SU-DHL-6 (cell line): Measurements from ENCODE around the gene CACNA2D4.

ENCODE experiments used
- H2AFZ ChIP-seq: fragments of 200-600 bp; sonication (generic); 2 replicates; pipeline ENCODE4 v1.6.1; 2014; ENCODE audit warnings: low read depth, mild to moderate bottlenecking, moderate library complexity, mixed read lengths, antibody characterized with exemption, low read length; ENCODE audit not compliant: severe bottlenecking
- H3F3A ChIP-seq: fragments of 200-600 bp; shearing (Covaris generic); 2 replicates; pipeline ENCODE4 v1.6.0; 2016; ENCODE audit warnings: antibody characterized with exemption, mild to moderate bottlenecking; ENCODE audit not compliant: insufficient read depth
- H3K27ac ChIP-seq: fragments of 200-600 bp; sonication (generic); 2 replicates; pipeline ENCODE4 v1.5.1; 2016; ENCODE audit warnings: low read depth, mild to moderate bottlenecking, low read length, moderate library complexity, mixed read lengths
- H3K27me3 ChIP-seq: fragments of 200-600 bp; sonication (generic), shearing (Covaris generic); 2 replicates; pipeline ENCODE4 v1.6.0; 2014; ENCODE audit warnings: mild to moderate bottlenecking, low read length
- H3K36me3 ChIP-seq: fragments of 200-600 bp; sonication (generic); 2 replicates; pipeline ENCODE4 v1.6.1; 2014; ENCODE audit warnings: mild to moderate bottlenecking, low read length, mixed read lengths
- H3K4me2 ChIP-seq: fragments of 300-600, 200-600 bp; shearing (Covaris generic), sonication (generic); 2 replicates; pipeline ENCODE4 v1.6.0; 2014; ENCODE audit warnings: low read length, low read depth, mild to moderate bottlenecking; ENCODE audit not compliant: poor library complexity, severe bottlenecking
- H3K4me3 ChIP-seq: fragments of 200-600 bp; sonication (generic); 2 replicates; pipeline ENCODE4 v1.5.1; 2014; ENCODE audit warnings: antibody characterized with exemption, low read length, mild to moderate bottlenecking, mixed read lengths; ENCODE audit not compliant: insufficient read depth, poor library complexity, severe bottlenecking
- H3K79me2 ChIP-seq: fragments of 200-600 bp; sonication (generic); 2 replicates; pipeline ENCODE4 v1.6.1; 2014; ENCODE audit warnings: mild to moderate bottlenecking, low read length, moderate library complexity; ENCODE audit not compliant: insufficient read depth
- H3K9ac ChIP-seq: fragments of 200-600 bp; sonication (generic); 2 replicates; pipeline ENCODE4 v1.7.0; 2014; ENCODE audit warnings: mild to moderate bottlenecking, low read length
- H3K9me2 ChIP-seq: fragments of 200-600 bp; sonication (generic); replicated peaks from 2 replicates; pipeline ENCODE4 v1.6.1; 2014; ENCODE audit warnings: low read length; ENCODE audit not compliant: insufficient read depth
- H3K9me3 ChIP-seq: fragments of 200-600 bp; sonication (generic); 2 replicates; pipeline ENCODE4 v1.6.1; 2014; ENCODE audit warnings: low read length, mixed read lengths; ENCODE audit not compliant: insufficient read depth
- H4K20me1 ChIP-seq: fragments of 200-600 bp; sonication (generic); 2 replicates; pipeline ENCODE4 v1.6.1; 2014; ENCODE audit warnings: low read depth, mild to moderate bottlenecking, antibody characterized with exemption, low read length, moderate library complexity, mixed read lengths
- CTCF ChIP-seq: fragments of 200-600 bp; sonication (generic); IDR thresholded peaks from one replicate; pipeline ENCODE4 v1.5.1; 2017; ENCODE audit warnings: antibody characterized with exemption, mild to moderate bottlenecking, low read length, moderate library complexity; ENCODE audit not compliant: insufficient read depth, poor library complexity, severe bottlenecking
- EZH2phosphoT487 ChIP-seq: fragments of 200-600 bp; sonication (generic), shearing (Covaris generic); conservative IDR thresholded peaks from 2 replicates; pipeline ENCODE4 v1.6.1; 2018; ENCODE audit warnings: mild to moderate bottlenecking, antibody characterized with exemption, low read length, moderate library complexity, mixed read lengths

CACNA2D4 gene

GRCh38 chr12:1840981-1841425, 77.4 kb downstream of the CACNA2D4 start:
- H3K27me3 ChIP-seq: no peaks in the 10 kb centered on the region
- H3K9ac ChIP-seq: no peak overlapping the region
- no peak overlapping the region for H3K27ac ChIP-seq
- no peak overlapping the region for H3K4me2 ChIP-seq
- TF ChIP-seq EZH2phosphoT487 (no peak), CTCF (no peak)
- no peaks in the 10 kb centered on the region for H3F3A ChIP-seq
- no peaks in the 10 kb centered on the region for H3K79me2 ChIP-seq
- H3K36me3 ChIP-seq: no peaks in the 10 kb centered on the region
- H3K9me3 ChIP-seq: no peaks in the 10 kb centered on the region
- no peaks in the 10 kb centered on the region for H4K20me1 ChIP-seq
- H2AFZ ChIP-seq: no peak overlapping the region
- H3K4me3 ChIP-seq: no peak overlapping the region
- no peaks in the 10 kb centered on the region for H3K9me2 ChIP-seq

- H3K9ac ChIP-seq: no peak overlapping the region
Observed at GRCh38 chr12:1839956-1840951, 78.2 kb downstream of the CACNA2D4 start.

GRCh38 chr12:1839464-1839863, 79.0 kb downstream of the CACNA2D4 start:
- Histone ChIP-seq H3K9ac (no peak overlapping the region), H2AFZ (no peak overlapping the region), H3K4me2 (no peak overlapping the region), H3K27me3 (no peaks in the 10 kb centered on the region), H3K9me2 (no peaks in the 10 kb centered on the region), H3K9me3 (no peaks in the 10 kb centered on the region), H3K4me3 (no peak overlapping the region), H4K20me1 (no peaks in the 10 kb centered on the region), H3F3A (no peaks in the 10 kb centered on the region), H3K27ac (no peak overlapping the region), H3K79me2 (no peaks in the 10 kb centered on the region), H3K36me3 (no peaks in the 10 kb centered on the region)
- no peak for TF ChIP-seq EZH2phosphoT487
- TF ChIP-seq CTCF: no peak

More at GRCh38 chr12:1839956-1840951, 78.2 kb downstream of the CACNA2D4 start:
- Histone ChIP-seq H3K4me2 (no peak overlapping the region), H3K36me3 (no peaks in the 10 kb centered on the region), H3K9me2 (no peaks in the 10 kb centered on the region), H3K79me2 (no peaks in the 10 kb centered on the region), H3K9me3 (no peaks in the 10 kb centered on the region), H3K27me3 (no peaks in the 10 kb centered on the region), H3K27ac (no peak overlapping the region), H3K4me3 (no peak overlapping the region), H4K20me1 (no peaks in the 10 kb centered on the region), H2AFZ (no peak overlapping the region), H3F3A (no peaks in the 10 kb centered on the region)
- TF ChIP-seq CTCF (no peak), EZH2phosphoT487 (no peak)
